Measurements from ENCODE around the gene SMIM20.
"Not testable (repeated sequence)": the region's sequence is repeated elsewhere in the genome, so short reads cannot be mapped to it uniquely, and the experiment has no call there.

Gene SMIM20

GRCh38 chr4:25913851-25914669, at the start of gene SMIM20:
Gene SMIM20, plus strand, starts transcription at chr4:25914220. Its CDS starts 94 bp downstream, at chr4:25914314.
- Mint-ChIP-seq H3K36me3 (peaks cover 19 to 23% of the 10 kb centered on the region in 2 donors), H3K27me3 (no peaks in the 10 kb centered on the region), H3K9me3 (peaks cover 2 to 7% of the 10 kb centered on the region in 2 donors), H3K4me3 (peak within 1 kb of the TSS; percentile 86 to 98), H3K4me1 (peaks cover 25 to 29% of the 10 kb centered on the region in 2 donors), H3K27ac (peak within 1 kb of the TSS; percentile 99)
- ATAC-seq (replicated peaks) (peak; percentile 92 to 93), DNase-seq (peak; percentile 94)

GRCh38 chr4:25865586-25865985, 48.4 kb upstream of the SMIM20 start:
- no peaks in the 10 kb centered on the region for H3K27me3 Mint-ChIP-seq
- ATAC-seq (replicated peaks) (no peak), DNase-seq (no peak)
- H3K36me3 Mint-ChIP-seq = peaks cover 21 to 47% of the 10 kb centered on the region in 2 donors
- peak overlapping the region; percentile 88 for H3K27ac Mint-ChIP-seq
- peaks cover 56 to 78% of the 10 kb centered on the region in 2 donors for H3K4me1 Mint-ChIP-seq
- no peak overlapping the region for H3K4me3 Mint-ChIP-seq
- peaks cover 6 to 7% of the 10 kb centered on the region in 2 donors for H3K9me3 Mint-ChIP-seq

- H3K27me3 Mint-ChIP-seq, H3K9me3 Mint-ChIP-seq, DNase-seq: not testable (repeated sequence)
- H3K4me1 Mint-ChIP-seq = peaks cover 59 to 81% of the 10 kb centered on the region in 2 donors
- H3K27ac Mint-ChIP-seq = peak overlapping the region; percentile 92
- peaks cover 17 to 47% of the 10 kb centered on the region in 2 donors for H3K36me3 Mint-ChIP-seq
- peak in 1 of 2 donors; percentile 23 for ATAC-seq (replicated peaks)
- peak overlapping the region in 1 of 2 donors; percentile 54 for H3K4me3 Mint-ChIP-seq
Measured at GRCh38 chr4:25866401-25866800, 47.6 kb upstream of the SMIM20 start.

- Mint-ChIP-seq H3K4me3 (peak overlapping the region in 1 of 2 donors; percentile 0), H3K27ac (peak overlapping the region; percentile 47), H3K36me3 (peaks cover 23 to 46% of the 10 kb centered on the region in 2 donors), H3K27me3 (no peaks in the 10 kb centered on the region), H3K4me1 (peaks cover 69 to 87% of the 10 kb centered on the region in 2 donors), H3K9me3 (peaks cover 9 to 13% of the 10 kb centered on the region in 2 donors)
- DNase-seq (no peak), ATAC-seq (replicated peaks) (no peak)
Measured at GRCh38 chr4:25867781-25868294, 46.2 kb upstream of the SMIM20 start.

- ATAC-seq (replicated peaks) = peak; percentile 59 to 60
- Mint-ChIP-seq H3K9me3 (peaks cover 11 to 18% of the 10 kb centered on the region in 2 donors), H3K27ac (peak overlapping the region; percentile 86), H3K36me3 (peaks cover 25 to 47% of the 10 kb centered on the region in 2 donors), H3K27me3 (no peaks in the 10 kb centered on the region), H3K4me3 (peak overlapping the region in 1 of 2 donors; percentile 22), H3K4me1 (peaks cover 78 to 100% of the 10 kb centered on the region in 2 donors)
- DNase-seq = no peak
Measured at GRCh38 chr4:25870081-25870480, 43.9 kb upstream of the SMIM20 start.

GRCh38 chr4:25872851-25873631, 41.0 kb upstream of the SMIM20 start:
- peaks cover 27 to 45% of the 10 kb centered on the region in 2 donors for H3K36me3 Mint-ChIP-seq
- H3K27ac Mint-ChIP-seq = peak overlapping the region; percentile 86
- no peak for ATAC-seq (replicated peaks)
- H3K9me3 Mint-ChIP-seq = peaks cover 13 to 18% of the 10 kb centered on the region in 2 donors
- H3K27me3 Mint-ChIP-seq = no peaks in the 10 kb centered on the region
- peak overlapping the region in 1 of 2 donors; percentile 5 for H3K4me3 Mint-ChIP-seq
- DNase-seq = no peak
- H3K4me1 Mint-ChIP-seq = peaks cover 68 to 88% of the 10 kb centered on the region in 2 donors

- ATAC-seq (replicated peaks) (no peak), DNase-seq (no peak)
- Mint-ChIP-seq H3K4me3 (no peak overlapping the region), H3K9me3 (peaks cover 12 to 18% of the 10 kb centered on the region in 2 donors), H3K27ac (peak overlapping the region; percentile 86), H3K4me1 (peaks cover 63 to 84% of the 10 kb centered on the region in 2 donors), H3K27me3 (no peaks in the 10 kb centered on the region), H3K36me3 (peaks cover 23 to 38% of the 10 kb centered on the region in 2 donors)
Measured at GRCh38 chr4:25873632-25874129, 40.3 kb upstream of the SMIM20 start.

GRCh38 chr4:25874655-25875054, 39.4 kb upstream of the SMIM20 start:
- DNase-seq = no peak
- H3K9me3 Mint-ChIP-seq = peaks cover 13 to 20% of the 10 kb centered on the region in 2 donors
- H3K36me3 Mint-ChIP-seq = peaks cover 23 to 34% of the 10 kb centered on the region in 2 donors
- H3K4me1 Mint-ChIP-seq = peaks cover 63 to 84% of the 10 kb centered on the region in 2 donors
- peak overlapping the region in 1 of 2 donors; percentile 39 for H3K4me3 Mint-ChIP-seq
- H3K27me3 Mint-ChIP-seq = no peaks in the 10 kb centered on the region
- H3K27ac Mint-ChIP-seq = peak overlapping the region; percentile 97
- ATAC-seq (replicated peaks) = peak; percentile 26 to 41

- Mint-ChIP-seq H3K9me3 (peaks cover 11 to 18% of the 10 kb centered on the region in 2 donors), H3K4me3 (peak overlapping the region in 1 of 2 donors; percentile 11), H3K36me3 (peaks cover 26 to 32% of the 10 kb centered on the region in 2 donors), H3K27ac (peak overlapping the region; percentile 97), H3K4me1 (peaks cover 63 to 84% of the 10 kb centered on the region in 2 donors), H3K27me3 (no peaks in the 10 kb centered on the region)
- DNase-seq = no peak
- ATAC-seq (replicated peaks) = peak; percentile 63 to 79
Measured at GRCh38 chr4:25875281-25875745, 38.7 kb upstream of the SMIM20 start.

- no peak overlapping the region for H3K4me3 Mint-ChIP-seq
- peak; percentile 61 to 71 for ATAC-seq (replicated peaks)
- no peaks in the 10 kb centered on the region for H3K27me3 Mint-ChIP-seq
- DNase-seq = peak; percentile 60
- peaks cover 4 to 7% of the 10 kb centered on the region in 2 donors for H3K9me3 Mint-ChIP-seq
- peak overlapping the region; percentile 71 for H3K27ac Mint-ChIP-seq
- peaks cover 47 to 70% of the 10 kb centered on the region in 2 donors for H3K4me1 Mint-ChIP-seq
- peaks cover 16 to 17% of the 10 kb centered on the region in 2 donors for H3K36me3 Mint-ChIP-seq
Measured at GRCh38 chr4:25878676-25879075, 35.3 kb upstream of the SMIM20 start.

- DNase-seq (no peak), ATAC-seq (replicated peaks) (no peak)
- Mint-ChIP-seq H3K4me1 (peaks cover 47 to 70% of the 10 kb centered on the region in 2 donors), H3K27ac (peak overlapping the region; percentile 90), H3K4me3 (no peak overlapping the region), H3K9me3 (peaks cover 4 to 7% of the 10 kb centered on the region in 2 donors), H3K36me3 (peaks cover 16 to 17% of the 10 kb centered on the region in 2 donors), H3K27me3 (no peaks in the 10 kb centered on the region)
Measured at GRCh38 chr4:25879091-25879584, 34.9 kb upstream of the SMIM20 start.

- ATAC-seq (replicated peaks) (no peak), DNase-seq (no peak)
- Mint-ChIP-seq H3K4me1 (peaks cover 49 to 70% of the 10 kb centered on the region in 2 donors), H3K36me3 (peaks cover 16 to 17% of the 10 kb centered on the region in 2 donors), H3K4me3 (peak overlapping the region in 1 of 2 donors; percentile 33), H3K27me3 (no peaks in the 10 kb centered on the region), H3K9me3 (peaks cover 4 to 7% of the 10 kb centered on the region in 2 donors), H3K27ac (peak overlapping the region; percentile 90)
Measured at GRCh38 chr4:25879587-25879986, 34.4 kb upstream of the SMIM20 start.

- DNase-seq (no peak), ATAC-seq (replicated peaks) (peak; percentile 43 to 53)
- Mint-ChIP-seq H3K36me3 (peaks cover 17 to 18% of the 10 kb centered on the region in 2 donors), H3K4me3 (peak overlapping the region; percentile 26 to 42), H3K27me3 (no peaks in the 10 kb centered on the region), H3K9me3 (peaks cover 4 to 7% of the 10 kb centered on the region in 2 donors), H3K4me1 (peaks cover 51 to 70% of the 10 kb centered on the region in 2 donors), H3K27ac (peak overlapping the region; percentile 90)
Measured at GRCh38 chr4:25879991-25880651, 33.9 kb upstream of the SMIM20 start.

All from stimulated activated naive B cell treated with anti-CD40 and anti-IgM and Interleukin-4, amounts not matched to agents 10 μg/mL and 1 μg/mL and 100 μg/mL, for 72 hours (primary cell).